Mucosa of descending colon (tissue), 3 donors: Measurements from ENCODE around the gene GALNT7. TPM values are rescaled to one million over a fixed set of nuclear protein-coding genes. Genes with fewer than 3 reads are reported as not detected.

Experiments used
- ATAC-seq: fragments of 200-7000 bp; cut with Tn5 transposase; one replicate; pipeline ENCODE4 v1.9.1; 2020; ENCODE audit warnings: mild to moderate bottlenecking, moderate library complexity
- DNase-seq, 3 donors: peaks; one replicate each; pipeline ENCODE4 v3.0.0-alpha.2; 2020
- H3K36me3 ChIP-seq: fragments of 200-600 bp; one replicate; pipeline ENCODE4 v1.8.0; 2021; ENCODE audit warnings: low read depth, mild to moderate bottlenecking
- H3K4me1 ChIP-seq: fragments of 200-600 bp; one replicate; pipeline ENCODE4 v1.8.0; 2021; ENCODE audit warnings: low read depth, mild to moderate bottlenecking
- H3K4me3 ChIP-seq: fragments of 200-600 bp; one replicate; pipeline ENCODE4 v1.8.0; 2021; ENCODE audit warnings: mild to moderate bottlenecking
- H3K9me3 ChIP-seq: fragments of 200-600 bp; one replicate; pipeline ENCODE4 v1.8.0; 2021; ENCODE audit warnings: mild to moderate bottlenecking
- CTCF ChIP-seq: fragments of 200-600 bp; IDR thresholded peaks from one replicate; pipeline ENCODE4 v1.8.0; 2022; ENCODE audit warnings: antibody characterized with exemption, mild to moderate bottlenecking
- intact Hi-C, 2 donors: fragments of 100-400 bp; cut with DNase I in 1 of 2; cut with micrococcal nuclease in 1 of 2; formaldehyde crosslinking; loops; one replicate each; pipeline versions ENCODE4 v1.11.0 to v1.11.1; 2022; cut with DNase I, micrococcal nuclease
- total RNA-seq, 3 donors: library from RNA; stranded (reverse); fragmentation: NEBNext Ultra II Directional in 2 of 3; extraction: Animal tissue kit (Norgen Biotek cat#: 25700) in 2 of 3; gene quantifications; one replicate each; pipeline versions ENCODE4 v1.2.1 to v1.2.4, GENCODE V29; 2021 to 2023
- donor health status: DM: no; HTN: no; CAD: no; lungs with moderate emphysema.
- donor health status: DM: no; HTN: no; CAD: no.
- donor health status: DM: no; HTN: yes; CAD: no.

The GALNT7 gene
- total RNA-seq, 3 donors from 2014 or later: 61.4 to 141 (median 109) TPM

GRCh38 chr4:173195109-173195508 is 26.5 kb downstream of the GALNT7 start:
- H3K4me3 ChIP-seq: no peak overlapping the region
- ATAC-seq: no peak
- H3K36me3 ChIP-seq: no peaks in the 10 kb centered on the region
- no peaks in the 10 kb centered on the region for H3K9me3 ChIP-seq
- H3K4me1 ChIP-seq: peaks cover 8% of the 10 kb centered on the region
- no peak for DNase-seq
- intact Hi-C loops: no loop called here
- TF ChIP-seq CTCF: no peak

DNA sequence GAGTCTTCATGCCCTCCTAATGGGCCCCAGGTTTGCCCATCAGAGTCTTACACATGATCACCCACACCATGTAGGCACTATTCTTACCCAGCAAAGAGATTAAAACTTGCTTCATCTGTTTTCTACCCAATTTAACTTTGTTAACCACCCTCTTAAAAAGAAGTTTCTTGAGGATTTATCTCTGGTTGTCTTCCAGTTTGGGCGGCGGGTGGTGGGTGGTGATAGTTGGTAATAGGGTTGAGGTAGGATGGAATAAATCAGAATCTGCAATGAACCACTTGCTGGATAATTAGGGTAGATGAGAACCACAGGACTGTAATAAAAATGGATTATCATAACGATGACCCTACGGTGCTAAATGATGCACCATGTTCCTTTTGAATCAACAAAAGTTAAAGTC is 30.9 kb downstream of the GALNT7 start:
- no peaks in the 10 kb centered on the region for H3K4me1 ChIP-seq
- no peak overlapping the region for H3K4me3 ChIP-seq
- no peaks in the 10 kb centered on the region for H3K36me3 ChIP-seq
- intact Hi-C loops: no loop called here
- no peak for ATAC-seq
- no peak for TF ChIP-seq CTCF
- H3K9me3 ChIP-seq: no peaks in the 10 kb centered on the region
- no peak for DNase-seq

DNA sequence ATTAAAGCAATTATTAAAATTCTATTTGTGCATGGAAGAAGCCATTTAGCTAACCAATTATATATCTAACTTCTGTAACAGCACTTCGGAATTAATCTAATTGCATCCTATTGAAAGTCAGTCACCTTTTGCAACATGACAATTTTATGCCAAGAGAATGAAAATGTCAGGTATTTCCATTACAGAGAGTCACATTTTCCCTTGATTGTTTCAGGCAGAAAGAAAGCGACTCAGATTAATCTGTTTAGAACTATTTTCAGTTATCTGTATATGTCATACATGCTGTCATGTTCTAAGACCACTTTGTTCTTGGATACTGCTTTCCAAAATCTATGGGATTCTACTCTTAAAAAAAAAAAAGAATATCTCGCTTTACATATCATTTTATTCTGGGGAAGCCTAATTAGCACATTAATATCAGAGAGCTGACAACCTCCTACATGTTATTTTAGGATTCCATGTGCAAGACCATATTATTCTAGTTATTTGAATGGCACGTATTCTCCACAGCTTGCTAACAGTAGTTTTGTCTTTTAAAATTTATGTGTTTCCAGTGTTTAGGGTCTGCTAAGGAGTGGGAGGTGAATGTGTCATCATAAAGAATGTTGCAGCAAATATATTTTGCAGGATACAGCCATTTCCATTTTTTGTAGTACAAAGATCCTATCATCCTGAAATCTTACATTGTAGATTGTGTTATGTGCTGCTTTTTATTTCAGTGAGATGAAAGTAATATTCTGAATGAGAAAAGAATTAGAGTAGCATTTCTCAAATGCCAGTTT is 31.7 kb downstream of the GALNT7 start:
- Histone ChIP-seq H3K36me3 (no peaks in the 10 kb centered on the region), H3K4me3 (no peak overlapping the region), H3K9me3 (no peaks in the 10 kb centered on the region), H3K4me1 (no peaks in the 10 kb centered on the region)
- no peak for DNase-seq
- no peak for ATAC-seq
- intact Hi-C loops: no loop called here
- TF ChIP-seq CTCF: no peak

- DNase-seq (no peak), ATAC-seq (no peak)
- TF ChIP-seq CTCF: no peak
- Histone ChIP-seq H3K4me3 (no peak overlapping the region), H3K36me3 (no peaks in the 10 kb centered on the region), H3K4me1 (no peaks in the 10 kb centered on the region), H3K9me3 (no peaks in the 10 kb centered on the region)
- intact Hi-C loops: no loop called here
Observed at GRCh38 chr4:173202395-173202794, 33.8 kb downstream of the GALNT7 start.

DNA sequence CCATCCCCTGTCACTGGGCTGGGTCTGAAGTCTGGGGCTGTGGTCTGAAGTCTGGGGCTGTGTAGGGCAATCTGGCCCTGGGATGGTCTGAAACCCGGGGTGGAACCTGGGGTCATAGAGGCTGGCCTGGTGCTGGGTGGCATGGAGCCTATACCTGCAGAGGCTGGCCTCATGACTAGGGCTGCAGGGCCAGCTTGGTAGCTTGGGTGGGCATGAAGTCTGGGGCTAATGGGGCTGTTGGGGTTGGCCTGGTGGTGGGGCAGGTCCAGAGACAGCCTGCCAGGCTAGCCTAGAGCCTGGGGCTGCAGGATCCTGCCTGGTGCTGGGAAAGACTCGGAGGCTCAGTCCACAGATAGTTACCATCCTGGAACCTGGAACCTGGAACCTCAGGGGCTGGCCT is 37.0 kb downstream of the GALNT7 start:
- Histone ChIP-seq H3K4me3 (no peak overlapping the region), H3K36me3 (no peaks in the 10 kb centered on the region), H3K9me3 (no peaks in the 10 kb centered on the region), H3K4me1 (no peaks in the 10 kb centered on the region)
- TF ChIP-seq CTCF: no peak
- ATAC-seq (peak; percentile 17), DNase-seq (no peak)
- intact Hi-C loops: no loop called here

GRCh38 chr4:173208420-173208819 is 39.8 kb downstream of the GALNT7 start:
- Histone ChIP-seq H3K36me3 (no peaks in the 10 kb centered on the region), H3K4me3 (no peak overlapping the region), H3K4me1 (no peaks in the 10 kb centered on the region), H3K9me3 (no peaks in the 10 kb centered on the region)
- ATAC-seq (no peak), DNase-seq (no peak)
- no peak for TF ChIP-seq CTCF
- intact Hi-C loops: no loop called here
